Measurements from ENCODE around the gene CEACAM5. TPM values are rescaled to one million over a fixed set of nuclear protein-coding genes. Genes with fewer than 3 reads are reported as not detected.
A peak's percentile ranks its signal among the peaks of the same experiment; 100 is the strongest.

CEACAM5 gene
- total and polyA plus RNA-seq, 2 of the 4 experiments (the other 2 are of a cell fraction): not detected

- POLR2A ChIA-PET (ENCODE audit: unreplicated experiment): no interaction called here
- ATAC-seq (ENCODE audit: low read depth): no peak
- H4K5ac ChIP-seq (ENCODE audit: low read depth, low read length): no peak overlapping the region
- in situ Hi-C loops (cut with MboI; ENCODE audit: low sequenced_read_pairs) (no loop called here), intact Hi-C loops (cut with micrococcal nuclease) (no loop called here), dilution Hi-C loops (cut with HindIII; ENCODE audit: low sequenced_read_pairs, unreplicated experiment) (no loop called here)
- no peak overlapping the region for H3K14ac ChIP-seq (replicated peaks; ENCODE audit: low read depth, low read length)
- 0% methylated on average over 1 of the region's 12 CpGs; no CpG with 5 or more reads in 1 of the 2 experiments for WGBS, 2 experiments (ENCODE audit: extremely low coverage in 2 of 2, insufficient read length in 1 of 2)
- TF ChIP-seq, protein P1, sequence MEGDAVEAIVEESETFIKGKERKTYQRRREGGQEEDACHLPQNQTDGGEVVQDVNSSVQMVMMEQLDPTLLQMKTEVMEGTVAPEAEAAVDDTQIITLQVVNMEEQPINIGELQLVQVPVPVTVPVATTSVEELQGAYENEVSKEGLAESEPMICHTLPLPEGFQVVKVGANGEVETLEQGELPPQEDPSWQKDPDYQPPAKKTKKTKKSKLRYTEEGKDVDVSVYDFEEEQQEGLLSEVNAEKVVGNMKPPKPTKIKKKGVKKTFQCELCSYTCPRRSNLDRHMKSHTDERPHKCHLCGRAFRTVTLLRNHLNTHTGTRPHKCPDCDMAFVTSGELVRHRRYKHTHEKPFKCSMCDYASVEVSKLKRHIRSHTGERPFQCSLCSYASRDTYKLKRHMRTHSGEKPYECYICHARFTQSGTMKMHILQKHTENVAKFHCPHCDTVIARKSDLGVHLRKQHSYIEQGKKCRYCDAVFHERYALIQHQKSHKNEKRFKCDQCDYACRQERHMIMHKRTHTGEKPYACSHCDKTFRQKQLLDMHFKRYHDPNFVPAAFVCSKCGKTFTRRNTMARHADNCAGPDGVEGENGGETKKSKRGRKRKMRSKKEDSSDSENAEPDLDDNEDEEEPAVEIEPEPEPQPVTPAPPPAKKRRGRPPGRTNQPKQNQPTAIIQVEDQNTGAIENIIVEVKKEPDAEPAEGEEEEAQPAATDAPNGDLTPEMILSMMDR (conservative IDR thresholded peaks at IDR 0.05; ENCODE audit: low read depth, low read length): peak; percentile 51
- no peak for TF ChIP-seq CEBPB (IDR thresholded peaks at IDR 0.05; ENCODE audit: low read depth, low read length)
- H2AK5ac ChIP-seq (ENCODE audit: low read depth, low read length): no peak overlapping the region
- no peak overlapping the region for H2AFZ ChIP-seq (replicated peaks; ENCODE audit: low read length, poor library complexity)
- no peaks in the 10 kb centered on the region for H3K36me3 ChIP-seq (ENCODE audit: control insufficient read depth, insufficient read depth, low read length)
- BruUV-seq (replicated peaks): no TSS peak
- no peaks in the 10 kb centered on the region for H3K9me1 ChIP-seq (ENCODE audit: insufficient read depth, low read length)
- H3K9me3 ChIP-seq (ENCODE audit: control insufficient read depth, insufficient read depth, low read length): no peaks in the 10 kb centered on the region
- no peak overlapping the region for H2BK5ac ChIP-seq (ENCODE audit: low read depth, low read length, poor library complexity, severe bottlenecking)
- H2BK120ac ChIP-seq (ENCODE audit: low read depth, low read length): no peak overlapping the region
- no peak for DNase-seq
- no peak overlapping the region for H3K23ac ChIP-seq (ENCODE audit: low read depth, low read length)
- H3K79me1 ChIP-seq (ENCODE audit: low read depth in 1 of 2, low read length in 2 of 2): no peaks in the 10 kb centered on the region
- H3K27ac ChIP-seq (ENCODE audit: insufficient read depth, low read length): no peak overlapping the region
- H3K4me3 ChIP-seq (ENCODE audit: insufficient read depth, low read depth, low read length): no peak overlapping the region
- no peak overlapping the region for H3K4ac ChIP-seq (ENCODE audit: low read depth, low read length)
- no peak overlapping the region for H3K9ac ChIP-seq (ENCODE audit: low read depth, low read length)
- no peak overlapping the region for H2AK9ac ChIP-seq (replicated peaks; ENCODE audit: low read depth, low read length, poor library complexity)
- H4K20me1 ChIP-seq (ENCODE audit: insufficient read depth, low read length): no peaks in the 10 kb centered on the region
- H2BK15ac ChIP-seq (ENCODE audit: low read depth, low read length): no peak overlapping the region
- no peaks in the 10 kb centered on the region for H3K4me1 ChIP-seq (ENCODE audit: control insufficient read depth, insufficient read depth, low read length)
- CTCF ChIA-PET: interaction anchor here (0.6 to 1.3 kb wide), 3 partner anchors 20 to 281 kb away, joined by 3 to 5 read pairs (median 5); no protein-coding TSS in a partner anchor
- H2BK20ac ChIP-seq (ENCODE audit: low read depth, low read length): no peak overlapping the region
- H3K18ac ChIP-seq (ENCODE audit: low read depth, low read length): no peak overlapping the region
- H4K91ac ChIP-seq (ENCODE audit: insufficient read depth, low read depth, low read length): no peak overlapping the region
- no peak overlapping the region for H4K8ac ChIP-seq (ENCODE audit: low read depth in 2 of 2, low read length in 2 of 2)
- H3K56ac ChIP-seq (ENCODE audit: extremely low read depth, insufficient read depth, low read length): no peak overlapping the region
- H3K27me3 ChIP-seq (ENCODE audit: control insufficient read depth, insufficient read depth, low read length): peaks cover 7% of the 10 kb centered on the region
- H3K4me2 ChIP-seq (ENCODE audit: low read depth, low read length): no peak overlapping the region
These were observed 44.7 kb downstream of the CEACAM5 start for GRCh38 chr19:41753159-41753558.

All from IMR-90 (cell line).